Breast epithelium (tissue), 4 donors: Measurements from ENCODE around the gene NUDT21. TPM values are rescaled to one million over a fixed set of nuclear protein-coding genes. Genes with fewer than 3 reads are reported as not detected.

Experiments used
- DNase-seq, 2 donors: peaks; one replicate each; pipeline ENCODE4 v3.0.0-alpha.2; 2019; ENCODE audit warnings: low spot score in 2 of 2
- H3K27ac ChIP-seq, 2 donors: fragments of 200-600 bp; sonication (generic) in 1 of 2; one replicate each; pipeline ENCODE4 v1.5.1; 2016 to 2019; ENCODE audit warnings: mild to moderate bottlenecking in 1 of 2
- H3K27me3 ChIP-seq, 2 donors: fragments of 200-600 bp; sonication (generic) in 1 of 2; one replicate each; pipeline versions ENCODE4 v1.5.1 to v1.6.0; 2017 to 2019; ENCODE audit warnings: control low read depth in 1 of 2, mild to moderate bottlenecking in 1 of 2
- H3K36me3 ChIP-seq: fragments of 200-600 bp; one replicate; pipeline ENCODE4 v1.5.1; 2019
- H3K4me1 ChIP-seq, 2 donors: fragments of 200-600 bp; sonication (generic); one replicate each; pipeline ENCODE4 v1.5.1; 2016 to 2019; ENCODE audit warnings: control low read depth in 1 of 2
- H3K4me3 ChIP-seq, 3 donors: fragments of 200-600 bp; sonication (generic); 1 replicate in 2 of 3; 2 replicates in 1 of 3; pipeline ENCODE4 v1.5.1; 2016 to 2019; ENCODE audit warnings: mild to moderate bottlenecking in 3 of 3, moderate library complexity in 2 of 3
- H3K9me3 ChIP-seq, 2 donors: fragments of 200-600 bp; sonication (generic) in 1 of 2; one replicate each; pipeline ENCODE4 v1.5.1; 2016 to 2019; ENCODE audit warnings: control low read depth in 1 of 2
- POLR2A ChIP-seq: fragments of 450-650 bp; IDR thresholded peaks from one replicate; pipeline ENCODE4 v1.6.1; 2016; ENCODE audit warnings: antibody characterized with exemption, mild to moderate bottlenecking, moderate library complexity
- POLR2AphosphoS5 ChIP-seq, 3 donors: sonication (generic); formaldehyde crosslinking; IDR thresholded peaks; one replicate each; pipeline ENCODE4 v1.6.1; 2017; ENCODE audit warnings: antibody characterized with exemption in 3 of 3
- intact Hi-C: fragments of 100-400 bp; cut with DNase I; formaldehyde crosslinking; loops from one replicate; pipeline ENCODE4 v1.15.1; 2023; ENCODE audit warnings: low total_unique reads
- total RNA-seq, 3 donors: library from RNA; depleted of rRNA; stranded (reverse); fragments of >200 nt; gene quantifications; one replicate each; pipeline ENCODE4 v1.1.0, GENCODE V29; 2016
- TF ChIP-seq, protein P1 (sequence below), 3 donors: fragments of 450-650 bp; IDR thresholded peaks; one replicate each; pipeline ENCODE4 v1.5.1; 2016 to 2017; ENCODE audit warnings: antibody characterized with exemption in 3 of 3, mild to moderate bottlenecking in 3 of 3, moderate library complexity in 3 of 3

NUDT21 gene
- total RNA-seq, 3 donors from 2014 or later: 53.9 to 65.3 (median 54.1) TPM

DNA sequence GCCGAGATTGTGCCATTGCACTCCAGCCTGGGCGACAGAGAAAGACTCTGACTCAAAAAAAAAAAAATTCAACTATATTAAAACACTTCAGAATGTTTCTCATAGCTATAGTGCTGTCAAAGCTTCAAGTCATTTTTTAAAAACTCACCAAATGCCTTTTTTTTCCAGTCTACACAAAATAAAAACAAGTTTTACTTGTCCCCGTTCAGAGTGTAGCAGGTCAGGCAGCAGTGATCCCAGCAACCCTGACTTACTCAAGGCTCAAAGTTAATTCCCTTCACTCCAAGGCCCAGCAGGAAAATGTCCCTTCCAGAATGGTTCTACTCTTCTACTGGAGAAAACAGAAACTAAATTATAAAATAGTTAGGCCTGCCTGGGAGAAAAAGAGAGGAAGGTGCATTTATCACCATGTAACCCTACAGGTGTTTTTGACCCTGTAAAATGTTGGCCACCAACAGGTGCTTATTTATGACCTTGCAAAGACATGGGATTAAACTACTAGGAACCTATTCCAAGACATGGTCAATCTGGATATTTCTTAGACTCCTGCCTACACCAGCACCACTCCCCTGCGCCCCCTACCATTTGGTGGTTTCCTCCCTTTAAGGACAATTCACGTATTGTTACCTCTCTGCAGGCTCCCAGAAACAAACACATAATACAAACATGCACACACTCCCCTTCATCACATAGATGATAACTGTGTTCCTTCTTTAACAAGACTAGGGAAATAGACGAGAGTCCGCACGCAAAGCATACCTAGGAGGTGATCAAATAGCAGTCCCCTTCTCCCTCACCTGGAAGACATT lies 31.2 kb downstream of the NUDT21 start:
- intact Hi-C loops: no loop called here
- TF ChIP-seq, protein P1, sequence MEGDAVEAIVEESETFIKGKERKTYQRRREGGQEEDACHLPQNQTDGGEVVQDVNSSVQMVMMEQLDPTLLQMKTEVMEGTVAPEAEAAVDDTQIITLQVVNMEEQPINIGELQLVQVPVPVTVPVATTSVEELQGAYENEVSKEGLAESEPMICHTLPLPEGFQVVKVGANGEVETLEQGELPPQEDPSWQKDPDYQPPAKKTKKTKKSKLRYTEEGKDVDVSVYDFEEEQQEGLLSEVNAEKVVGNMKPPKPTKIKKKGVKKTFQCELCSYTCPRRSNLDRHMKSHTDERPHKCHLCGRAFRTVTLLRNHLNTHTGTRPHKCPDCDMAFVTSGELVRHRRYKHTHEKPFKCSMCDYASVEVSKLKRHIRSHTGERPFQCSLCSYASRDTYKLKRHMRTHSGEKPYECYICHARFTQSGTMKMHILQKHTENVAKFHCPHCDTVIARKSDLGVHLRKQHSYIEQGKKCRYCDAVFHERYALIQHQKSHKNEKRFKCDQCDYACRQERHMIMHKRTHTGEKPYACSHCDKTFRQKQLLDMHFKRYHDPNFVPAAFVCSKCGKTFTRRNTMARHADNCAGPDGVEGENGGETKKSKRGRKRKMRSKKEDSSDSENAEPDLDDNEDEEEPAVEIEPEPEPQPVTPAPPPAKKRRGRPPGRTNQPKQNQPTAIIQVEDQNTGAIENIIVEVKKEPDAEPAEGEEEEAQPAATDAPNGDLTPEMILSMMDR (IDR thresholded peaks at IDR 0.05): no peak
- no peak for TF ChIP-seq POLR2A
- TF ChIP-seq POLR2AphosphoS5 (IDR thresholded peaks at IDR 0.05): no peak
- no peak for DNase-seq
- Histone ChIP-seq H3K4me1 (peaks cover 0 to 2% of the 10 kb centered on the region in 2 donors), H3K36me3 (no peaks in the 10 kb centered on the region), H3K4me3 (no peak overlapping the region), H3K27me3 (no peaks in the 10 kb centered on the region), H3K9me3 (no peaks in the 10 kb centered on the region), H3K27ac (no peak overlapping the region)

DNA sequence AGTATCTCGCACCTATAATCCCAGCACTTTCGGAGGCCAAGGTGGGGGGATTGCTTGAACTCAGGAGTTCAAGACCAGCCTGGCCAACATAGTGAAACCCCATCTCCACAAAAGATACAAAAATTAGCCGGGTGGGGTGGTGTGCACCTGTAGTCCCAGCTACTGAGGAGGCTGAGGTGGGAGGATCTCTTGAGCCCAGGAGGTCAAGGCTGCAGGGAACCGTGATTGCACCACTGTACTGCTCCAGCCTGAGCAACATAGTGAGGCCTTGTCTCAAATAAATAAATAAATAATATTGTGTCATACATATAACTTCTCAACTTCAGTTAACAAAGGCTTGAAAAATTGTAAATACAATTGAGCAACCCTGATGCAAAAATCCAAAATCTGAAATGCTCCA lies 34.0 kb downstream of the NUDT21 start:
- intact Hi-C loops: no loop called here
- H3K27me3 ChIP-seq: no peaks in the 10 kb centered on the region
- TF ChIP-seq, protein P1 (IDR thresholded peaks at IDR 0.05): no peak
- TF ChIP-seq POLR2AphosphoS5 (IDR thresholded peaks at IDR 0.05) (no peak), POLR2A (no peak)
- no peaks in the 10 kb centered on the region for H3K36me3 ChIP-seq
- no peak overlapping the region for H3K4me3 ChIP-seq
- H3K9me3 ChIP-seq: no peaks in the 10 kb centered on the region
- no peaks in the 10 kb centered on the region for H3K4me1 ChIP-seq
- DNase-seq: no peak
- H3K27ac ChIP-seq: no peak overlapping the region

DNA sequence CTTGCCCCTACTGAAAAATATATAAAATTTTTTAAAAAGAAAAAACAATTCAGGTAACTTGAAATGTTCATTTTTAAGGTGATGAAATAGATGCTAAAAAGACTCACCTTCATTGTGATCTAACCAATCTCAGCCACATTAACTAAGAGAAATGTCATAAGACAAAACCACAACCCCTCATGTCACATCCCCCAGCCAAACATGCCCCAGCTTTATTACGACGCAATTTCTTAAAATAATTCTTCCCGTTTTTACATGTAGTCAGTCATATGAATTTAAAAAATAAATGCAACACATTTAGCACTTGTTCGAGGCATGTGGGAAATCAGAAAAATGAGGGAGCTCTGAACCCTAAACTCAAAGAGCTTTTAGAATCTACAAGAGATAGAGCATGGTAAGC lies 35.3 kb downstream of the NUDT21 start:
- Histone ChIP-seq H3K9me3 (no peaks in the 10 kb centered on the region), H3K4me1 (no peaks in the 10 kb centered on the region), H3K27ac (no peak overlapping the region), H3K27me3 (no peaks in the 10 kb centered on the region), H3K36me3 (no peaks in the 10 kb centered on the region), H3K4me3 (no peak overlapping the region)
- intact Hi-C loops: no loop called here
- TF ChIP-seq, protein P1 (IDR thresholded peaks at IDR 0.05): no peak
- TF ChIP-seq POLR2A: no peak
- TF ChIP-seq POLR2AphosphoS5 (IDR thresholded peaks at IDR 0.05): no peak
- no peak for DNase-seq

DNA sequence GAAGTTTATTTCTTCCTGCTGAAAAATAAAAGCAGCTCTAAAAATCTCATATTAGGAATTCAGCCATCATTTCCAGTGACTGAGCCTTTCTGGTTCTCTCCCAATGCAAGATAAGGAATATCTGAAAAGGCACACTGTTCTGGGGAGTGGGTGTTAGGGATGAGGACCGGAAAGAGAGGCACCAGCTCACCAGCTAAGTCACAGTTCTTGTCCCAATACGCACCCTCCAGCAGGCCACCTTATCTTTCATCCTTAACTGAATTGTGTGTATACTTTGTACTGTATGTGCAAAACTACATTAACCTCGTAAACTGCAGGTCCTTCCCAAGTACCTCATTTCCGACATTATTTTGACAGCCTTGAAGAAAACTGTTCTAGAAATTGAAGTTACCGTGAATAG lies 36.8 kb downstream of the NUDT21 start:
- Histone ChIP-seq H3K9me3 (no peaks in the 10 kb centered on the region), H3K27me3 (no peaks in the 10 kb centered on the region), H3K4me3 (no peak overlapping the region), H3K27ac (no peak overlapping the region), H3K36me3 (no peaks in the 10 kb centered on the region), H3K4me1 (no peaks in the 10 kb centered on the region)
- TF ChIP-seq POLR2A (no peak), POLR2AphosphoS5 (IDR thresholded peaks at IDR 0.05) (no peak)
- TF ChIP-seq, protein P1 (IDR thresholded peaks at IDR 0.05): no peak
- no peak for DNase-seq
- intact Hi-C loops: no loop called here

DNA sequence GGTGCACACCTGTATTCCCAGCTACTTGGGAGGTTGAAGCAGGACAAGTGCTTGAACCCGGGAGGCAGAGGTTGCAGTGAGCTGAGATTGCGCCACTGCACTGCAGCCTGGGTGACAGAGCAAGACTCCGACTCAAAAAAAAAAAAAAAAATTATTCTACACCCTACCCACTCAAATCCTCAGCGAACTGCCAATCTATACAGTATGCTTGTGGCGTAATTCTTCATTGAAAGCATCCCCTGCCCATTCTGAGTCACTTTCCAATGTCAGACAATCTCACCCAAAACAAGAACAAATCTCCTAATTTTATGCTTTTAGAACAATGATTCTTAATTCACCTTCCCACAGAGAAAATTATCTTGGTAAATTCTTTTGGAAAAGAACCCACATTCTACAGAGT lies 37.8 kb downstream of the NUDT21 start:
- intact Hi-C loops: no loop called here
- Histone ChIP-seq H3K4me3 (no peak overlapping the region), H3K36me3 (no peaks in the 10 kb centered on the region), H3K9me3 (no peaks in the 10 kb centered on the region), H3K27ac (no peak overlapping the region), H3K4me1 (no peaks in the 10 kb centered on the region), H3K27me3 (no peaks in the 10 kb centered on the region)
- no peak for DNase-seq
- TF ChIP-seq POLR2A: no peak
- TF ChIP-seq, protein P1 (IDR thresholded peaks at IDR 0.05): no peak
- TF ChIP-seq POLR2AphosphoS5 (IDR thresholded peaks at IDR 0.05): no peak
